HG02798 (cell line): ENCODE data around the gene SUDS3.

Experiments used
- ATAC-seq: cut with Tn5 transposase; IDR thresholded peaks from one replicate; pipeline ENCODE4 v1.9.1; 2021; ENCODE audit warnings: mild to moderate bottlenecking; ENCODE audit not compliant: unreplicated experiment, poor library complexity

Gene SUDS3

DNA sequence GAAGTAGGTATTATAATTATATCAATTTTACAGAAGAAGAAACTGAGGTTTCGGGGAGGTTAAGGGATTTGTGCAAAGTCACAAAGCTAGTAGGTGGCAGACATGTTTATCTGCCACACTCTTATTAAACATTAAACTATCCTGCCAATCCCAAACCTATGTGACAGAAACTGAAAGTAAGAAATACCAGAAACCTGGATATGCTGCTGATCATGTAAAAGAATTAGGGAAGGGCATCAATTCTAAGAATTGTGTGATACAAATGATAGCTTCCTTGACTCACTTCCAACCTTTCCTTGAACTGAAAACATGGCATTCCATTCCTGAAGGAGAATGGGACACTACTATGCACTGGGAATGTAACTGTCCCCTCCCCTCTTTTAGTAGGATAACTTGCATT is 20.5 kb upstream of the SUDS3 start:
- no peak for ATAC-seq

DNA sequence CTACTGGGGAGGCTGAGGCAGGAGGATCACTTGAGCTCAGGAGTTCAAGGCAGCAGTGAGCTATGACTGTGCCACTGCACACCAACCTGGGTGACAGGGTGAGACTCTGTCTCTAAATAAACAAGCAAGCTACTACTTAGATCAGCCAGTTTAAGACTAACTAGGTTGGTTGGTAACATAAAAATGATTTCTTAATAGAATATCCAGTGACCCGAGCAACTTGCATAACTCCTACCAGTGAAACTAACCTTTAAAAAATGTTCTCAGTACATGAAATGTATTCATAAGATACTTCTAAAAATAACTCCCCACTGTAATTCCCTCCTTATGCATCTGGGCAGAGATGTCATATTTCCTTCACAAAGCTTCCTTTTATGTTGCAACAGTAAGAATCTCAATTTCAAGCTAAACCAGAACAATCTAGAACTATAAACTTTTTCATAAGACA is 19.5 kb upstream of the SUDS3 start:
- peak; percentile 40 for ATAC-seq

DNA sequence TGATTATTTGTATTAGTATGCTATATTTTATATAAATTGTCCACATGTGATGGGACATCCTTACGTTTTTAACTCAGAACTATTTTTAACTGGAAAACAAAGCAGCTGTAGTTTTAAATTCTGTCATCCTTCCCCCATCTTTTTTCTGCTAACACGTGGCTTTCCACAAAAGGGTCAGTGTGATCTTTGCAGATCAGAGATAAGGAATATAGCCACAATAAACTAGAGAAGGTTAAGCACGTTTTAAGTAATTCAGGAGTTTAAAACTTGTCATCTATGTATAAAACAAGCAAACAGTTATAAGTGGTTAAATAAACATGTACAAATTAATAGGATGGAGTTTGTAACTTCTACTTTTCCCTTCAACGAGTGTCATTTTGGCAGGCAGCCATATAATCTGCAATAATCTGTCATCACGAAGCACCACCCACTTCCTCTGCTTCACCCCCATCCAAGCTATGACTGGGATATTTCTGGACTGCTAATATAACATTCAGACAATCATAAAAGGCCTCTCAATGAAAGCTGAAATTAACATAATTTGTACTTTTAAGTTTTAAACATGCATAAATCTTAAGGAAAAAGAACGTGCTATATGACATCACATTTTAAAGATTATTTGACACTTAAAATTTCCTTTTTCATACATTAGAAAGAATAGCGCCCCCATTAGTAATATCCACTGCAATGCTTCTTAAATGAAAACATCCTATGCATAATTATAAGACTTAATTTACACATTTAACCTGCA is 18.9 kb upstream of the SUDS3 start:
- ATAC-seq = peak; percentile 57

DNA sequence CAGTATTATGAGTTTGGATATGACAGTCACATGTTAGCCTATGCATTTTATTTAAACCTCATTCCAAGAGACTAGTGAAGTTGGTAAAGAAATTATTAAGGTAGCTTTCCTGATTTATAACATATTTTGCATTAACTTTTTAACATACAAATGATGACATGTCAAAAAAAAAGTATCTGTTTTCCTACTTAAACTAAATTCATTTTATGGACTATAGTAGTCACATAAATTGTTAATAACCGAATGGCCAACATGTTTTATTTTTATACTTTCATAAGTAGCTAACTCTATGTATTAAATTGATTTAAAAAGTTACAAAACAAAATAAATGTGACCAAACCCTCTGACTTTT is 18.4 kb upstream of the SUDS3 start:
- ATAC-seq = no peak

DNA sequence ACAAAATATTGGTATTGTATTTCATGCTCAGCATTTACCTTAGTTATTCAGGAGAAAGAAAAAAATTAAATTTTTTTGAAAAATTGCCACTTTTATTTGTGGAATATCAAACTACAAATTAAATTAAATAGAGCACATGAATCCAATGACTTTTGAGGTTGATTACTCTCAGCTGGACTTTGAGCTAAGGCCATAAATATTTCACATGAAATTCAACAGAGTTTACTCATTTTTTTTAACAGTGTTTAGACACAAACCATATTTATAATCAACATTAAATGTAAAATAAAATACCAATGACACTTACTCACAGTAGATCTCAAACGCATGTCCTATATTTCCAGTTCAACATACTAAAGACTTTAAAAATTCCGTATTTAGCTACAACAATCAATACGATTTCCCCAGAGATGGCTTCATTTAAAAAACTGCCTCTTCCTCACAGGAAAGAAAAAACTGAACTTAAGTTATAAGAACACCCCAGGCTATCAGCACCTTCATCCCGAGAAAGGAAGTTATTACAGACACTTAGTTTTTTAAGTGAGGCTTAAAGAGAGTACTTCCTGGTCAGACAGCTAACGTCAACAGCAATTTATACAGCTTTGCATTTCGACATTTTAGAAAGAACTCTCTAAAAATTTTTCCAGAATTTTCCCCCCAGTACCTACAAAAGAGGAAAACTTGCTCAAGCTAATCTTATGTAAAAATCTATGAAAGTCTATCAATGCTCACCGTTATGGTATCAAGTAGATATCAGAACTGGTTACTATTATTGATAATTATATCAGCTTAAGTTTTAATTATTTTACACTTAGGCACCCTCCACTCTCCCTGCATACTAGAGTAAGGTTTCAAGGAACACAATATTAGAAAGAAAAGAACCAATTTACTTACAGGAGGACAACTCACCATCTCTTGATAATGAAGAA is 17.5 kb upstream of the SUDS3 start:
- ATAC-seq = no peak

DNA sequence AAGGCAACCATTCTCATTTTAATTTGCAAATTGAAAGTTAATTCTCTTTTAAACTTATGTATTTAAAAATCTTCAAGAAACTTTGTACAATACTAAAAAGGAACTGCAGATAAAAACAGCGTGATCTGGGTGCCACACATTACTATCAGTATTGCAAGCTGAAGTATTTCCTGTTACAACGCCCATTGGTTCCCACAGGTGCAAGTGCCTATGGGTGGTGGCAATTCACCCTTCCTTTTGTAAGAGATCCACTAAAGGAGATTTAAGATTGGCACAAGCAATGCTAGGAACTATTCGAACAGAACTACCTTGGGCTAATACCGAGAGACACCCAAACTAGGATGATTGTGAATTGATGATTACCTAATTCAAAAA is 16.8 kb upstream of the SUDS3 start:
- peak; percentile 39 for ATAC-seq

DNA sequence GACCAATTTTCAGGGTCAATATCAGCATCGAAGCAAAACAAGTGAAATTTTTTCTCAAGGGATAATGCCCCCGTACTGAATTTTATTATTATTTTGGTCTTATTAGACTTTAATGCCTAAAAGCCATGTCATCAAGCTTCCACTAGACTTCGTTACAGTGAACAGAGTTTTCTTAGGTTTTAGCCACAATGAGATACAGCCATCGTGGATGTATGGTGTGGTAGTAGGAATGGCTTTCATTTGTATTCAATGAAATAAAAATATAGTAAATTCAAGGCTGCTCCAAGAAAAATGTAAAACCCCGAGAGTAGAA is 15.3 kb upstream of the SUDS3 start:
- ATAC-seq = no peak

DNA sequence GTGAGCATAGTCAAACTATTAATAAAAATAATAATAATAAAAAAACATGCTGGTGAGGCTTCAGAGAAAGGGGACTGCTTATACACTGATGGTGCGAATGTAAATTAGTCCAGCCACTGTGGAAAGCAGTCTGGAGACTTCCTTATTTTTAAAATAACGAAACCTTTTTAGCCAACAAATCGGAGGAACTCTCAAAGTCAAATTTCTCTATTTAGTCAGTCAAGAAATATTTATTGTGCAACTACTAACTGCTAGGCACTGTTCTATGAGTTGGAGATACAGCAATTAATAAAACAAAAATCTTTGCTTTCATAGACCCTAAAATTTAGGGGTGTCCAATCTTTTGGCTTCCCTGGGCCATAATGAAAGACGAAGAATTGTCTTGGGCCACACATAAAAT is 14.5 kb upstream of the SUDS3 start:
- ATAC-seq = no peak

DNA sequence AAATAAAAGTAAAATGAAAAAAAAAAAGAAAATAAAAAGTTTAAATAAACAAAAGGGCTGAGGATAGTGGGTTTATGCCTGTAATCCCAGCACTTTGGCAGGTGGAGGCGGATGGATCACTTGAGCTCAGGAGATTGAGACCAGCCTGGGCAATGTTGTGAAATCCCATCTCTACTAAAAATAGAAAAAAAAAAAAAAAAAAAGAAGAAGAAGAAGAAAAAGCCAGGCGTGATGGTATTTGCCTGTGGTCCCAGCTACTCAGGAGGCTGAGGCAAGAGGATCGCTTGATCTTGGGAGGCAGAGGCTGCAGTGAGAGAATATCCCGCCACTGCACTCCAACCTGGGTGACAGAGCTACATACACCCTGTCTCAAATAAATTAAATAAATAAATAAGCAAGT is 7.5 kb upstream of the SUDS3 start:
- ATAC-seq = no peak

DNA sequence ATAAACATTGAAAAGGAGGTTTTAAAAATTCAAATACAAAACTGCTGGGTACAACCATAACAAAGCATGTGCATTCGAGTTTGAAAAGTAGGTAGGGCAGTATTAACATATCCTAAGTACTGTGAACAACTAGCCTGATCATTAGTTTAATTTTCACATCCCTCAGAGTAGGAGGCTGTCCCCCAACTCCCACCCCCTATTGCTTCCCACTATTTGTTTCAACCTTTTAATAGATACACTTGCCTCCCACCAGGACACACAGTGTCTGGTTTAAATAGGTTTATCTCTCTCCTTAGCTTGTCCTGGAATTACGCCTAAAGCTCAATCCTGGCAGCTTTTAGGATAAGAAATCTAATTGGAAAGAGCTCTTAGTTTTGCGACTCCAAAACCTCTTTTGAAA is 5.8 kb upstream of the SUDS3 start:
- ATAC-seq = no peak

DNA sequence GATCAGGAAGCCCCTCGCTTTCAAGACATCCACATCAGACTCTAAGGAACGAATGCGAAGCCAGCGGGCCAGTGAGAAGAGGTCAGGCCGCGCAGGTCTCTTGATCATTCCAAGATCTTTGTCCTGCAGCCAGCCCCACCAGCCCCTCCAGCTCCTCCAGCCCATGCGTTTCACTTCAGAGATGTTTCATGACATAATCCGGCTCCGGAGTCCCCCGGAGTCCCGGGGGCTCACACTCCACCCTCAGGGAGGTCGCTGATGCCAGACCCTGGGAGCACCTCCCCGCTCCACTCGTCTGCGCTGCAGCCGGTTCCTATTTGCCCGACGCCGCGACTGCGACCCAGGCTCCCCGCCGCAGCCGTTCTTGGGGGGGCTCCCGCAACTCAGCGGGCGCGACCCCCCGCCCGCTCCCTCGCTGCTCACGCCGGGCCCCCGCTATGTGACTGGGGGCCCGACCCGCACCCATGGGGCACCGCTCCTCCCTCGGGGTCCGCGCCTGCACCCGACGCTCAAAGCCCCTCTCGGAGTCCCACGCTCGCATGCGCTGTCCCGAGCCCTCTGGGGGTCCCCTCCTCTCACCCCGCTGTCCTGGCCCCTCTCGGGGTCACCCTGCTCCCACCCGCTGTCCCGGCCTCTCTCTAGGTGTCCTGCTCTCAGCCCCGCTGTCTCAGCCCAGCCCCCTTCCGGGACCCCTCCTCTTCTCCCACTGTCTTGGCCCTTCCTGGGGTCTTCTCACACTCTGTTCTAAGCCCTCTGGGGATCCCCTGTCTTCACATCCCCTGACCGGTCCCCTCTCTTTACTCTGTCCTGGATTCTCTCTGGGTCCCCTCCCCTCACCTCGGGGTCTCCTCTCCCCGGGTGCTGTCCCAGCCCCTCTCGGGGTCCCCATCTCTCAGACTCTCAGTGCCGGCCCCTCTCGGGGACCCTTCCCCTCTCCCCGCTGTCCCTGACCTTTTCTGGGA is 4.8 kb upstream of the SUDS3 start:
- ATAC-seq = no peak

DNA sequence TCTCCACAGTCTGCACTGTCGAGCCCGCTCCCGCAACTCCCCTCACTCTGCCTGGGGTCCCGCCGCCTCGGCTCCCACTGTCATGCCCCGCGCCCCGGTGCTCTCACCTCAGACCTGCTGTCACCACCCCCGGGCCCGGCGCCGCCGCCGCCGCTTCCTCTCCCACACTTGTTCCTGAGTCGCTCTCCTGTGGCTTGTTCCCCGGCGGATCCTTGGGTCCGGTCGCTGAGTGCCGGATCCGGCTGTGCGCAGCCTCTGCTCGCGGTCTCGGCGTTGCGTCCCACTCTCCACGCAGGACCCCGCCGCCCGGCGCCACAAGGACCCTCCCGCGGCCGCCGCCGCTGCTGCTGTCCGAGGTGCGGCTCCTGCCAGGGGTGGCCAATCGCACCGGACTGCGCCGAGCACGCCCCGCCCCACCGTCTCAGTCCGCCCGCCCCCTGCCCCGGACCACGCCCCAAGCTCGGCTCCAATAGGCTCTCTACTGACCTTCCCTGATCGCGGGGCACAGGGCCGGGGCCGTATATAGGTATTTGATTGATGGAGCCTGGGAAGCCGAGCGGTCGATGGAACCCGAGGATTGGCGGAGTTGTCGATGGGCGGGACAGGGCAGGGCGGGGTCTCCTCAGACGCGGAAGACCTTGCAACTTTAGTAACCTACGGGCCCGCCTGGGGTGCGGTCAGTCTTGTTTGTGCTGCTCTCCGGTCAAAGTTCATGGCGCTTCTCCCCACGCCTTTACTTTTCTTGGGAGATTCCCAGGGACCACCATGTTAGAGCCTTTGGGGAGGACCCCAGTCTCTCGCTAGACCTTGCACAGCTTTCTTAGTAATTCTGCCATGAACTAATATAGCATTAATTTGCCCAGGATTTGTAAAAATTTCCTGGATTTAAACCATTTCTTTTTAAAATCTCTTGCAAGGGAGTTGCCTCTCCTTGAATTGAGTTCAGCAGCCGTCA is 3.5 kb upstream of the SUDS3 start, which contains the start of gene TAOK3:
TAOK3 (minus strand) TSS at position 367 of the 955 bp plus-strand sequence. CDS start 117,340 bp downstream, outside the sequence.
- ATAC-seq = peak; percentile 85

DNA sequence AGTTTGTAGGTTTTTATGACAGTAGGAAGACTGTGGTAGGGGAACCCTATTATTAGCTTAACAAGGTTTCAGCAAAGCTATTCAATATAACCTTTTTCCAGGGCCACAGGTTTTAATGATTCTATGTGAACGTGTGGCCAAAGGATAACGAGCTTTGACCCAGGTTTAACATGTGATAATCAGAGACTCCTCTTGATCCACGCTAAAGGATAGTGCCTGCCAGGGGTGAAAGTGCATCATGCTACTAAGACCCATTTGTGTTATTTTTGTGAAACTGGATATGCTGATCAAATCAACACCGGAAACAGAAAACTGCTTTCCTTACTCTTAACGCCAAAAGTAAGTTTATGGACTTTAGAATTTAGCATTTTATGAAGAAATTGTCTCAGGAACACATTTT is 2.7 kb upstream of the SUDS3 start:
- ATAC-seq = no peak

DNA sequence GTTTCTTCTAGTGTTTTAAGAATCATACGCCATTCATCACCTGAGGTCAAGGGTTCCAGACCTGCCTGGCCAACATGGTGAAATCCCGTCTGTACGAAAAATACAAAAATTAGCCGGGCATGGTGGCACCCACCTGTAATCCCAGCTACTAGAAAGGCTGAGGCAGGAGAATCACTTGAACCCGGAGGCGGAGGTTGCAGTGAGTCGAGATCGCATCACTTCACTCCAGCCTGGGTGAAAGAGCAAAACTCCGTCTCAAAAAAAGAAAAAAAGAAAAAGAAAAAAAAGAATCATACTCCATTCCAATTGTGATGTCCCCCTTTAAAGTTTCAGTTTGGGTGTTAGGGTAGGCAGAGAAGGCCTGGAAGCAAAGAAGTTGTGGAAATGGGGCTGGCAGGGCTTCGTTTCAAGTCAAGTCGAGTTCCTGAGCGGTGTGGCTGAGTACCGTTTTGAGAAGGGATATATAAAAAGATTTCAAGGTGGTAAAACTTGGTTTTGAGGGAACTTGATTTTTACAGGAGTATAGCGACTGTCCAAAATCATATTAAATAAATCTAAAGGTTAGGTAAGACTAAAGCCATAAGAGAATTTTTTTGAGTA is 2.1 kb upstream of the SUDS3 start:
- ATAC-seq = no peak

DNA sequence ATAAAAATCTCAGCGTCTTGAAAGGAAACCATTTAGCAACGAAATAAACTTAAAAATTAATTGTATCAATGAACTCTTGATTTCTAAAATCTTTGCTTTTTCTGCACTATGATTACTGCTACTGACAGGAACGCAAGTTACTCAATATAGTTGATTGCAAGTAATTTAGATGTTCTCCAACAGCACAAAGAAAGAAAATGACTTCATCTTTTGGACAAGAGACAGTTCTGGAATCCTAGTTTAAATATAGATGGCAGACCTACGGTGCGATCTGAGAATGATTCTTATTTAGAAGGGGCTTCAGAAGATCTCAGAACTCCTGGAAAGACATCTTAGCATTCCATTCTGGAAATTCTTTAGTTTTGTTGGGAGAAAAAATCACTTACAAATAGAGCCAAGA is 1.4 kb upstream of the SUDS3 start:
- ATAC-seq = no peak

DNA sequence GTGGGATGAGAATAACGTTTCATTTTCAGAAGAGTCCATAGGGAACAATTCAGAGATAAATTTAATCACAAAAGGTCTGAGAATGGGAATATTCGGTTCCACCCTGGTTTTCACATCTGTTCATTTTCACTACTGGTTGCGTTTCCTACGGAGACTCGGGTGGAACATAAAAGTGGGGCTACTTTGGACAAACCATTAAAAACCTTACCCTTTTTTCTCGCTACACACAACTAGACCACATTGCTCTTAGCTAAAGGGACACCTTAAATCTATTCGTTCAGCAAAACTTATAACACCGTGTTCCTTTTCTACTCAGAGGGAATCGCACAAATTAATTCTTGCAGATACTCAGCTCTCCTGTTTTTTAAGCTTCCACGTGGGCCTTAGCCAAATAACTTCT is 1.0 kb upstream of the SUDS3 start:
- no peak for ATAC-seq

DNA sequence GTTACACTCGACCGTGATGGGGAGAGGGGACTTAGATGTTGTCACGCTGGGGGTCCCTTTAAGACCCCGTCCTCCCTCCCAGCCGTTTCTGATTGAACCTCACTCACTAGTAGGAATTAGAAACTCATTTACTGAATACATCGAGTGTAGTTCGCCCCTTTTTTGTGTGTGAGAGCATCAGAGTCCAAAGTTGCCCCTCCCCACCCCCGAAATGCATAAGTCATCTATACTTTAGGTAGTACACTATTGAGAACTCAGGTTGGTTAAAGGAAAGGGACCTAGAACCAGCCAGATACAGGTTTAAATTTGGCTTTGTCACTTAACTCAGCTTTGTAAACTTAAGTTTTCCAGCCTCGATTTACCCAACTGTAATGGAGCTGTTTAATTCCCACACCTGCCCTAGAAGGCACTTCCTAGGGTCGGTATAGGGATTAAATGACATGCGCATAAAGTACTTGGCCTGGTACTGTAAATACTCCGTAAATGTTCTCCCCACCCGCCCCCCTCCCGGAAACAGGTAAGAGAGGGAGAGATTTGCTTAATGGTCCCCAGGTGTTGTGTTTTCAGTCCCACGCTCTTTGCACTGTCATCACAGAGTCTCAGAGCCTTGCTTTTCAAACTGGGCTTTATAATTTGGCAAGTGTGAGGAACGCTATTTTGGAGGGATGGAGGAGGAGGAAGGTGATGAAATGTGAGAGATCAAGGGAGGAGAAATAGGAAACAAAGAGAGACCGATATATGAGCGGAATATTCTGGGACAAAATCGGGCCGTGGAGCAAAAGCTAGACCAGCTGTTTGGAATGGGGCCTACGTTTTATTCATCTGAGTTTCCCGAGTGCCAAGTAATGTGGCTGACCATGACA is 897 bp downstream of the SUDS3 start:
- no peak for ATAC-seq

DNA sequence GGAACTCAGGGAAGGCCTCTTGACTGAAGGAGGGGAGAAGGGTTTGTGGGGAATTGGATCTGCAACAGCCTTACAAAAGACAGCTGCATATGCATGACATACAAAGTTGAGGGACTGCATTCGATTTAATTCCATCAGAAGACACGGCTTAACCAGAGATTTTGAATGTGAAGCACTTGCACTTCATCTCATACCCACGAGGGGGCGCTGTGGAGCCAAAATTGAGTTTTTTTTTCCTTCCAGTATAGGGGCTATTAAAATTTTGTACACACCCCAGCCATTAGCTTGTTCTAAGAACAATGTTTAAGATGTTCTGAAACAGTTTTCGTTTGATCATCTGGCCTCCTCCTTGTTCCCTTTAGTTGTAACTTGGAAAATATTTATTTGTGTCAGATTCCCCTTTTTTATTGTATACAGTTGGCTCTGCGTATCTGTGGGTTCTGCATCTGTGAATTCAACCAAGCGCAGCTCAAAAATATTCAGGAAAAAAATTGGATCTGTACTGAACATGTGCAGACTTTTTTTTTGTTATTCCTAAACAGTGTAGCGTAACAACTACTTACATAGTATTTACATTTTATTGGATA is 1.6 kb downstream of the SUDS3 start:
- no peak for ATAC-seq
